SK-N-MC (cell line): ENCODE measurements around the gene PGLYRP1.

Experiments
- EZH2 ChIP-seq: fragments of 200-600 bp; sonication (generic); IDR thresholded peaks from one replicate; pipeline ENCODE4 v1.6.1; 2017; ENCODE audit warnings: antibody characterized with exemption
- POLR2AphosphoS5 ChIP-seq: IDR thresholded peaks from 2 replicates; pipeline ENCODE4 v1.6.1; 2012; ENCODE audit warnings: mild to moderate bottlenecking, low read depth, low read length, borderline replicate concordance

- TF ChIP-seq POLR2AphosphoS5 = no peak
- TF ChIP-seq EZH2 = no peak
These were observed 51.5 kb downstream of the PGLYRP1 start for GRCh38 chr19:45971260-45971902.
